NOMO-1 treated with dmso at 0.1 percent for 144 hours (cell line): ENCODE measurements around the gene RAD1.
A peak's percentile ranks its signal among the peaks of the same experiment; 100 is the strongest.

Experiments used
- DNase-seq: peaks from one replicate; lab custom pipeline; 2025; ENCODE audit not compliant: unreplicated experiment; lab: John Stamatoyannopoulos, UW

RAD1 gene

DNA sequence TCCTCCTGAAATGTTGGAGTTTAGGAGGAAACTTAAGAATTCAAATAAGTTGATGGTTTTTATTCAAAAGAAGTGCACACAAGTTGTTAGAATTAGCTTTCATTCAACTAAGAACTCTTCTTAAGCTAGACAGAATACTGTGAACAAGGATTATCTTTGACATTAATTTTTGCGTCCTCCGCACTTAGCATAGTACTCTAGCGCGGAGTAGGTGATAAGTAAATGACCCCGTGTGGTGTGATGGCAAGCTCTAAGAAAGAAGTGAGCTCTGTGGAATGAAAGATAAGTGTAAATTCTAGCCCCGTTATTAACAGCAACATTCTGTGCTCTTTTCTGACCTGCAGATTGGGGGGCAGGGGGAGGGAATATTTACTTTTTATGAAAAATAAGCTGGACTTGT, 1.2 kb upstream of the RAD1 start:
- no peak for DNase-seq

DNA sequence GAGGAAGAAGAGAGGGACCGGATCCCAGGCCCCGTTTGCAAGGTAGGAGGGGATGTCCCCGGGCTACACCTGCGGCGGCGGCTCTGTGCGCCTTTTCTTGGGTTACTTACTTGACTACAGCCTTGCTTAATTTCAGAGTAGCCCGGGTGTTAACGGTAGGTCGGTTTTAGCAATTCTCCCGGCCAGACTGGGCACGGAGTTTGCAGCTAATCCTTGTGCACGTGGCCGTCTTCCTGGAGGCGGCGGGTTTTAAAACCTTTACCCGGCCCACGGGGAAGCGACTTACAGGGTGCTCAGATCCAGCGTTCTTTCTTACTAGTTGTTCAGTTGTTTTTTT, 520 bp upstream of the RAD1 start:
- DNase-seq, result no peak

DNA sequence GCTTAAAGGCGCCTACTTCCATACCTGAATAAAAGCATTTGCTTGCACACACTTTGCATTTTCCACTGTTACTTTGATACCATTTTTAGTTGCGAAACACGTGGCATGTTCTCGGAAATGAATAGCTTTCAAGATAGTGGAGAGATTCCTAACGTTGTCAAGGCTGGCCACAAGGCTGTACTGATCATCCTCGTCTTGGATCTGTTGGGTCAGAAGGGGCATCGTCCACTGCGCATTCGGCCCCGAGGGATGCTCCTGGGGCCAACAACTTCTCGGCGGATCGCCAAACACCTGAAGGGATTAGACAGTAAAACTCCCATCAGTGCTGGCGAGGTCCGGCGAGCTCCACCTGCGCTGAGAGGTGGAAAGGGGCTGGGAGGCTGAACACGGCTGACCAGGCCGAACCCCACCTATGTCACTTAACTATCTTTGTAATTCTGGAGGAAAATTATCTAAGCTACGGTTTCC, 599 bp downstream of the RAD1 start:
- DNase-seq, result no peak

DNA sequence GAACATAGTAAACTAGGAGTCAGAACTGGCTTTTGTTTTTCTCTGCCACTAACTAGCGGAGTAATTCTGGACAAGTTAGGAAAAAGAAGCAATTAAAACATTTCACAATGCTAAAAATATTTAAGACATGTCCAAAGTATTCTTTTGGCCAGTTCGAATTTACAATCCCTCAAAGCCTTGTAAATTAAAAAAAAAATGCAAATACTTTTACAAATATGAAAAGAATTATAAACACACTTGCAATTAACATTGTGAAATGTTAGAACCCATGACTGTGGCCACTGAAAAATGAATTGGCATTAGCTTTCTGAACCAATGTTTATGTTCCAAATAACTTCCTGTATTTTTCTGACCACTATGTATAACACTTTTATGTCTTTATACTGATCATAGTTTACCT, 2.2 kb downstream of the RAD1 start:
- DNase-seq, result no peak

DNA sequence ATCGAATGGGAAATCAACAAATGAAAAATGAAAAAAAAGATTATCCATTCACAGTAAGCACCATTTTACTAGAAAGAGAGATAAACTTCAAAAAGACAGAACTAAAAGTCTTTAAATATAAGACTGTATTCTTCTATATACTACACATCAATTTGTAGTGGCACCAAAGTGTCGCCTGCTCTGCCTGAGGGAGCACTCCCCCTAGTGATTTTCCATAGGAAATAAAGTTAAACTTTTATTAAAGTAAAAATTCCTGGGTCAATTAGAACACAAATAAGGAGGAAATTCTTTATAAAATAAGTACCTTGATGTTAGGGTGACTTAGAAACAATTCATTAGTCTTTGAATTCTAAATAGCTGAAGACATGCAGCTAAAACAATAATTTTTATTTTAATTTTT, 9.7 kb downstream of the RAD1 start:
- no peak for DNase-seq

DNA sequence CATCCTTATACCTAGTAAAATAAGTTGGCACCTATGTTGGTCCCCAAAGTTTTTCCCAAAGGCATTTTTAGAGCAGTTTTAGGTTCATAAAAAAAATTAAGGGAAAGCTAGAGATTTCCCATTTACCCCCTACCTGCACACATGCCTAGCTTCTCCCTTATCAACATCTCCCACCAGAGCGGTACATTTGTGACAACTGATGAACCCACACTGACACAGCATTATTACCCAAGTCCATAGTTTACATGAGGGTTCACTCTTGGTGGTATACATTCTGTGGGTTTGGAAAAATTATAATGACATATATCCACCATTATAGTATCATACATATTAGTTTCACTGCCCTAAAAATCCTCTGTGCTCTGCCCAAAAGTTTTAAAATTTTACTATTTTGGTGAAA, 12.0 kb downstream of the RAD1 start:
- DNase-seq, result no peak

DNA sequence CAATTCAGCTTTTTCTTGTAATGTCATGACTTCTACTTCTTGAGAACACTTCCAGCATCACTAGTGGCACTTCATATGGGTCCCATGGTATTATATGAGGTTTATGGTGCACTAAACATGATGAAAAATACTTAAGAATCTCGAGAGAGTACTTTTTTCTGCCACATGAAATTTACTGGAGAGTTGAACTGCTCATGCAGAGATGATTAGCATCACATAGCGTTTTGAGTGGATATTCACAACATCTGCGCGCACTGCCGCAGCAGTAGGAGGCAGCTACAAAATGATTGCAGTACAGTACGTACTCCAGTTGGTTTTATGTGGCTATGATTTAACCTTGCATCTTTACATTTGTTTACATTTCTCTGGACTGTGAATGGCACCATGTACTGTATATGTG, 14.7 kb downstream of the RAD1 start:
- no peak for DNase-seq

DNA sequence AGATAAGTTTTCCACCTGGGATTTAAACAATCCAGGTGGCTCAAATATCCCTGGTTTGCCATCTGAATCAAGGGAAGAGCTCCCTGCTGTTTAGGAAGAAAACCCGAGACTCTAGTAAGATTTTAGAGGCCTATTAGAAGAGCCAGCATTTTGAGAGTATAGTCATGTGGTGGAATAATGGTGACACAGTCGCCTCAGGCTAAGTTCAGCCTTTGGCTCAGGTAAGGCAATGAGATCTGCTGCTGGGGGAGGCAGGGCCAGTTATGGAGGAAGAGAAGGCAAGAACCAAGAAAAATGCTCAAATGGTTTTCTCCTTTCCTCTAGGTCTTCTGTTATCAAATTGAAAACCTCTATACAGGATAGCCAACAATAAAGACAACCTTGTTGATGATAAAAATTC, 16.2 kb downstream of the RAD1 start:
- DNase-seq, result no peak

DNA sequence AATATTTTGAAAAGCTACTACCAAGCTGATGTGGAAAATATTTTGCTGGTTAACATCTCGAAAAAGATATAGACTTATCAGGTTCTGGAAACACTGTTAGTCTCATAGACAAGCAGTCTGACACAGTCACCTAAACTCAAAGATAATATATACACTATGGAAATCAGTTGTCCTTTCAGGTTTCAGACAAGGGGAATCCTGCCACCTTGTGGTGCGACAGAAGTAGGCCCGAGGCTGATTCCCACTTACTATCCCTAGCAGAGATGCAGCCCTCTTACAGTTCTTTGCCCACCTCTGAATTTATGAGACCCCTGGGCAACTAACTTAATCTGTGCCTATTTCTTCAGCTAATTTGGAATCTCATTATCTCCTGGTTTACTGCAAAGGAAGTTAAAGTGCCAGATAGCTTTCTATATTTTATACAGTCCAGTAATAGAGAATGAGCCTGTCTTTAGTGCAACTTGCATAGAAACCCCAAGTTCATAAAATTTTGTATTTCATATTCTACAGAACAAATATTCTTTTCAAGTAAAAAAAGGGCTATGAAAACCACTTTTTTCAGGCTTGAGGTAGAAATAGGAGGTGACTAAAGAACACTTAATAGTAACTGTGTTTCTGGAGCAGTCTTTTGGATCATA, 16.9 kb downstream of the RAD1 start:
- DNase-seq, result peak; percentile 47

DNA sequence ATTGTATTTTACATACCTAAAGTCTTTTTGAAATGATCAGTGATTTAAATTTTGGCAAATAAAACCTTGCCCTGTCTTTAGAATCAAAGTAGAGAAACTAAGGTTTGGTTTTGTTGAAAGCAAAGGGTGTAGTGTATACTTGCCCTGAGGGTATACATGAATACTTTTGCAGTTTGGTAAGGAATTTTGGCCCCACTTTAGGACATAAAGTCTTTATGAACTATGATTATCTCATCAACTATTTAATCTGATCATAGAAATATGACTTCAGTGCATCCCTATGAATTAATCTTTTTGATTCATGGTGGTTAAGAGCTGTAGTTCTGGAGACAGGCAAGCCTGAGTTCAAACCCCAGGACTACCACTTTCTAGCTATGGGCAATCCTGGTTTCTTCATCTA, 17.7 kb downstream of the RAD1 start:
- DNase-seq, result no peak

DNA sequence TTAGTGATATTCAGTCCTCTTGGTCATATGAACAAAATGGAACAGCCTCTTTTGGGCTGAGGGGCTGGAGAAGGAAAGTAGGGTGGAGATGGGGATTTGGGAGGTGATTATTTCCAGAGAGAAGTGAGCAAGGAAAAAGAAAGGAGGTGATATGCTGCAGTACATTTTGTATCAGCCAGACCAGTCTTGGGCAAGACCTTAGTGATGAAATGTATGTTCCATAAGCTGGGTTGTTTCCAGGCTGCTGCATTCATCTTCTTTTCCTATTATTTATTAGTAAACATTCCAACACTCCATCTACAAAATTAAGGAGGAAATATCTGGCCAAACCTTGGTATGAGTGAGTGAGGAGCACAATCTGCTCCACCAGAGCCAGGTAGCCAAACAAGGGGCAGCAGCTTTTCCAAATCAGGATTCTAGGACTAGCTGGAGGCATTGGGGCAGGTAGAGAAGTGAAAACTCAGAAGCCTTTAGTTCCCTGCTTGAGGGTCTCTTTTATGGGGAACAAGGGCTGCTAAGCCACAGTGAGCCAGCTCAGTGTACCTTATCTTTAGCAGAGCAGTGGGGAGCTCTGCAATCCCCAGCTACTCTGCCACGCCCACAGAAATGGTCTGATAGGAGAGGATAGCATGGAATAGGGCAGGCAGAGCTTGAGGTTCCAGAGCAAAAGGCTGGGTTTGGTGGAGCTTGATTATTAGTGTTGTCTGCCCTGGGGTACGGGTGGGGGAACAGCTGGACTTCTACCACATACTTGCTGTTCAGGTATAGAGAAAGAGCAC, 19.5 kb downstream of the RAD1 start:
- DNase-seq, result no peak

DNA sequence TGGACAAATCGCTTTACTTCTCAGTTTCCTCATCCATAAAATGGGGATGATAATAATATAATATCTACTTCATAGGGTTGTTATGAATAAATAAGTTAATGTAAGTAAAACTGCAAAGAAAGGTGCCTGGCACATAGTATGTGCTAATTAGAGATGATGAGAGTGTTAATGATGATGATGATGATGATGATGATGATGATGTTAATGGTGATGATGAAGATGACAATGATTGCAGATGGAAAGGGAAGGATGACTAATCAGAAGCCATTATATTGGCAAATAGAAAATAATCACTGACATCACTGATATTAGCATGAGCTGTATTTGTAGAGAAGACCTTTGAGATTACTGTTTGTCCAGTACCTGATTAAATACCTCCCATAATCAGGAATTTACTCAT, 20.6 kb downstream of the RAD1 start:
- DNase-seq, result no peak

DNA sequence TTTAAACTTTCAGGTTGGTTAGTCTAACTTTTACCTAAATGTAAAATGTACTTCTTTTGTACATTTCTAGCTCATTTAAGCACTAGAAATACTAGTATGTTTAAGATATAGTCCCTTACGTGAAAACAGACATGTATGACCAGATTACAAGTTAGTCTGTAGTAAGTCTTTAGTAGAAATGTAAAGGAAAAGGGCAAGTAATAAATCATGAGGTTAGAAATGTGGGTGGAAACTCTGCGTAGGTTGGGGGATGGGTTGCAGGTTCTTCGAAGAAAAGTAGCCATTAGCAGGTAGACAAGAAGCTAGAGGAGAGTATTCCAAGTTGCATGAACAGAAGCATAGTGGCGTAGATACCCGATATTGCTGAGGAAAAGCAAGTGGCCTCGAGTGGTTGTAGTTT, 22.9 kb downstream of the RAD1 start:
- no peak for DNase-seq

DNA sequence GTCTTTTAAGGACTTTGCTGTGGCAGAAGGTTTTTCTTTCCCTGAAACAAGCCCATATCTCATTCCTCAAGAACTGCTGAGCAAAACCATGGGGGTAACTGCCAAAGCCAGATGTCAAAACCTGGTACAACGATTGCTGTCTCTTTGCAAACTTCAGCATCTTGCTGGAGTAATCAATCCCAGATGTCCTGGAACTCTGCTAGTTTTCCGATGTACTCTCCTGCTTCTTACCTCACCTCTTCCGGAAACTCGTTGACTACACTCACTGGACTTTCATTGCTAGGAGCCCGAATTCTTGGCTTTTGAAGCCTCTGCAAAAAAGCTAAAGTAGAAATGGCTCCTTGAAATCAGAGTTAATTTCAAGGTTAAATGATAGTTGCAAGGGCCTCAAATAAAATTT, 23.3 kb downstream of the RAD1 start:
- no peak for DNase-seq

DNA sequence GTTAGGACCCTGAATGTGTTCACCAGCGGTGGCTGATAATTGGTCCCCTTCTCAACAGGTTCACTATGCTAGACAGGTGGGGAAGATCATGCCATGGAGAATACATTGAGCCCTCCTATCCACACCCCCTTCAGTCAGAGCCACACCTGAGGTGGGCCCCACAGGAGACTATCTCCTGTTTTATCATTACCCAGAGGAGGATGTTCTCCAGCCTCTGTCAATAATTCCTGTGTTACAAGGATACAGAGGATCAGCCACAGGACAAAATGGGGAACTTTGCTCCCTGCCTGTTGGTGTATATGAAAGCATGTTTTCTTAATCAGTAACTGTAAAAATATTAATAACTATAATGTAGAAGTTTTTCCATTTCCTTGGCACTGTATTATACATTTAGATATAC, 25.9 kb downstream of the RAD1 start:
- no peak for DNase-seq

DNA sequence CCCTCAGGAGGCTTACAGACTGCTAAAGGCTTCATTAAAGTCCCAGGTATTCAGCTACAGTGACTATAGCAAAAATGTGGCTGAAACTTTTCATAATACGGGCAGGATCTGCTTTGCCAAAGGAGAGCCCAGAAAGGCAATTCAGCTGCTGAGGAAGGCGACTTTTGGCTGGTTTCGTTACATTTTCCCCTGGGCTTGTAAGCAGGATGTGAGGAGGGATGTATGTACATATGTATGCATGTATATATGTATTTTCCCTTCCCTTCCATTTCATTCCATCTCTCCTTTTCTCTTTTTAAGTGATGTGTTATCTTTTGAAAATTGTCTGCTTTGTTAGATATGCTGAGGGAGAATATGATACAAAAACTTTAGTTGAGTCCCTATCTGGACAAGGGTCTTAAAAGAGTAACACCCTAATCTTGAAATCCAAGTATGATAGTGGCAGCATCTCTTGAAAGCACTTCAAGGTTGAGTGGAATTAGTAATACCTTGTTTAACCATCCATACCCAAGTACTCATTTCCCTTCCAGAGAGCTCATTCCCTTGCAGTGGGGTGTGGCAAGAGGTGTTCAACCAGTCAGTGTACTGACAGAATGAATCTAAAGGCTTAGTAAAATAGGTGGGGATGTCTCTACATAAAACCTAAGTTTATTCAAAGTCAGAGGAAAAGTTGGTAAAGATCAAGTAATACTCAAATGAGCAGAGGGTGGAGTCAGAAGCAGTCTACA, 28.7 kb downstream of the RAD1 start:
- no peak for DNase-seq

DNA sequence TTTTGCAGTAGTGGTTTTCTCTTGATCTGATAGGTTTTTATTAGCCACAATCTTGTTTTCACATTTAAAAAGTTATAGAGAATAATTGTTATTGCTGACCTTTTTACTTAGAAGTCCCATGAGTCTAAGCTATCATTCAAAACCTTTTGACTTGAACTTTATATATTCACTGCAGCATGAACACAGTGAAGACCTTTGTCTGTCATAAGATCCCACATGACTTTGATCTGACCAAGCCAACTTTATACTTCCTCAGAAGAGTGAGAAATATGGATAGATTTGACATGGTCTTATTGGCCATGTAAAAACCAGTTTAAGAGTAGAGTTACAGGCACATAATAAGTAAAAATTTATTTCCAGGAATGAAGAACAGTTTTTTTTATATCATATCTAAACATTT, 34.1 kb downstream of the RAD1 start:
- DNase-seq, result no peak

DNA sequence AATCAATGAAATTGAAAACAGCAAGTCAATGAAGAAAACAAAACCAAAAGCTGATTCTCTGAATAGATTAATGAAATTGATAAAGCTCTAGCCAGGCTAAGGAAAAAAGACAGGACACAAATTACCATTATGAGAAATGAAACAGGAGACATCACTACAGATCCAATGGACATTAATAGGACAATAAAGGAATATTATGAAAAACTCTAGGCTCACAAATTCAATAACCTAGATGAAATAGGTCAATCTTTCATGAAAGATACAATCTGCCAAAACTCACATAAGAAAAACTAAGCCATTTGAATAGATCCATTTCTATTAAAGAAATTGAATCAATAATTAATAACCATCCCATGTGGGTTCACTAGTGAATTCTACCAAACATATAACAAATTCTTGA, 39.0 kb downstream of the RAD1 start:
- no peak for DNase-seq

DNA sequence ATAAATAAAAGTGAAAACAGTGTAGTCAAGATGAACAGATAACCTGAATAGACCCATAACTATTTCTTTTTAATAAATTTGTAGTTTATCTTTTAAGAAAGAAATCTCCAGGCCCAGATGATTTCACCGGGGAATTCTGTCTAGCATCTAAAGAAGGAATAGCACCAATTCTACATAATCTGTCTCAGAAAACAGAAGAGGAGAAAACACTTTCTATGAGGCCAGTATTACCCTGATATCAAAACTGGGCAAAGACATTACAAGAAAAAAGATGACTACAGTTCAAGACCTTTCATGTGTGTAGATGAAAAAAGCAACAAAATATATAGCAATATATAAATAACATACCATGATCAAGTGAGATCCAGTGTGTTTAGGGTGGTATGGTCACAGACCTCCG, 44.9 kb downstream of the RAD1 start:
- no peak for DNase-seq

DNA sequence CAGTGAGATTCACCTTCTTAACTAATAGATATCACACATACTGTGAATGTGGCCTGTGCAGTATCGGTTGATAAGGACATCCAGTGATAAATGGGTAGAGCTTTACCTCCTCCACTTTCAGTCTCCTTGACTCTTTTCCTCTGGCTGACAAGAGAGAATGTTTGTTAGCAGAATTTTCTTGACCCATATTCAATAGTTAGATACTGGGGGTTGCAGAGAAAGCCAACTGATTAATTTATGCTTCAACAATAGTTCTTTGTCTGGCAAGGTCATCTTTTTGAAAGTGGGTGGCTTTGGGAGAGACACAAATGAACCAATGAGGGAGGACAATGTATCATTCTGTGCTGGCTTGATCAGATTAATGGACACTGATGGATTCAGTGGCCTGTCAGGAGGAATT, 46.0 kb downstream of the RAD1 start:
- no peak for DNase-seq

DNA sequence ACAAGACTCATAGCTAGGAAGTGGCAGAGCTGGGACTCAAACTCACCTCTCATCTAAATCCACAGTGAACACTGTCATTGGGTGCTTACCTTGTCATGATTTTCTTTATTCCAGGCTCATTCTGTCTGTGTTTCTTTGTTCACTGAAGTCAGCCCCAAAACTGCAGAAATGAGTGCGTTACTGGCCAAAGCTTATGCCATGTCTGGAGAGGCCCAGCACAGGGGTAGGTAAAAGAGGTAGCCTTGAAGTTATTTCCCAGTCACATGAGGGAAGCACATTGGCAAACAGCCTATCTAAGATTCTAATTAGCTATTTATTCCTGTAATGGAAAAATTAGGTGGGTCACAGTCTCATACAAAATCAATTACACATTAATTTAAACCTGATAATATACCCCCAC, 46.5 kb downstream of the RAD1 start:
- DNase-seq, result no peak

DNA sequence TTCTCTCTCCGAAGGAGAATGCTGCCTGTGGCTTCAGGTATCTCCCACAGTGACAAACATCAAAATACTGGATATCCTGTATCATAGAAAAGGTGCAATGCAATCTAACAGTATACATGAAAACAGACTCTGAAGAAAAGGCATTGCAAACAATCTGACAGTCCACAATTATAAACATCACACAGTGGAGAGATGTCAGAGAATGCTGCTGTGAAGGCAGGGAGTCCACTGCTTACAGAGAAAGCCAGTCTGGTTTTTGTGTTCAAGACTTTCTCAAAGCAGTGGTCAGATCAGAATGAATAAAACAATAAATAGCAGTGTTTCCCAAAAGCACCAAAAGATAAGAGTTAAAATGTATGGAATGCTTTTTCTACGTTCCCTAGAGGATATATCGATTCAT, 47.6 kb downstream of the RAD1 start:
- DNase-seq, result no peak
